KMS-11 (cell line): ENCODE data around the gene SMIM9.
"Not testable (repeated sequence)": the region's sequence is repeated elsewhere in the genome, so short reads cannot be mapped to it uniquely, and the experiment has no call there.

Source experiments
- H2AFZ ChIP-seq: fragments of 200-600 bp; sonication (generic); 2 replicates; pipeline ENCODE4 v1.6.1; 2016; ENCODE audit warnings: antibody characterized with exemption, mixed run types, low read depth
- H3K27ac ChIP-seq: fragments of 200-600 bp; sonication (generic); 2 replicates; pipeline ENCODE4 v1.6.1; 2016; ENCODE audit warnings: mild to moderate bottlenecking, mixed run types
- H3K27me3 ChIP-seq: fragments of 200-600 bp; sonication (generic); 2 replicates; pipeline ENCODE4 v1.6.1; 2017; ENCODE audit warnings: mild to moderate bottlenecking, low read depth, mixed run types, moderate library complexity; ENCODE audit not compliant: insufficient read depth
- H3K36me3 ChIP-seq: fragments of 200-600 bp; sonication (generic); 2 replicates; pipeline ENCODE4 v1.6.1; 2017; ENCODE audit warnings: mild to moderate bottlenecking, mixed run types; ENCODE audit not compliant: insufficient read depth
- H3K4me1 ChIP-seq: fragments of 200-600 bp; sonication (generic); 2 replicates; pipeline ENCODE4 v1.6.1; 2016; ENCODE audit warnings: mild to moderate bottlenecking, low read depth, mixed run types; ENCODE audit not compliant: poor library complexity, severe bottlenecking
- H3K4me2 ChIP-seq: fragments of 200-600 bp; sonication (generic); 2 replicates; pipeline ENCODE4 v1.7.0; 2016; ENCODE audit warnings: mild to moderate bottlenecking, mixed run types
- H3K4me3 ChIP-seq: fragments of 200-600 bp; sonication (generic); IDR thresholded peaks from 2 replicates; pipeline ENCODE4 v1.6.1; 2017; ENCODE audit warnings: low read depth, low read length, mixed read lengths; ENCODE audit not compliant: insufficient read depth
- H3K79me2 ChIP-seq: fragments of 200-600 bp; sonication (generic); 2 replicates; pipeline ENCODE4 v1.6.1; 2016; ENCODE audit warnings: low read depth, mixed run types; ENCODE audit not compliant: insufficient read depth
- H3K9ac ChIP-seq: fragments of 200-600 bp; sonication (generic); 2 replicates; pipeline ENCODE4 v1.6.1; 2016; ENCODE audit warnings: mild to moderate bottlenecking, mixed run types
- H4K20me1 ChIP-seq: fragments of 200-600 bp; sonication (generic); 2 replicates; pipeline ENCODE4 v1.6.1; 2016; ENCODE audit warnings: mild to moderate bottlenecking, mixed run types; ENCODE audit not compliant: insufficient read depth
- TF ChIP-seq, protein P1 (sequence below): fragments of 200-600 bp; sonication (generic); conservative IDR thresholded peaks from 2 replicates; pipeline ENCODE4 v1.6.1; 2017; ENCODE audit warnings: low read depth, mild to moderate bottlenecking, antibody characterized with exemption, low read length, moderate library complexity, mixed read lengths

Gene SMIM9

DNA sequence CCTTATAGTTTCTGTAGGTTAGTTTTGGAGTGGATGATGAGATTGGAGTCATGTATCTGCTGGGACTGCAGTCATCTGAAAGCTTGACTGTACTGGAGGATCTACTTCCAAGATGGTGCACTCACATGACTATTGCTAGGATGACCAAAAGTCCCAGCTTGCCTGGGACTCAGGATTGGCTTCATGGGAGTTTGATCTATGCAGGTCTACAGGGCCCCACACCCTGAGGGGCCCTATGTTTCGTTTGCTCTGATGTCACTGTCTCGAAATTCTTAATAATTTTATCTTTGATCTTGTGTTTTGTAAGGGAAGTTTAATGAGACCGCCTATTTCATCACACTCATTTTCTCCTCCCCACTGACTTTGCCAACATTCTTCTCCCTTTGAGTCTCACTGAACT lies at the start of gene SMIM9:
Gene SMIM9 (minus strand): TSS at position 101 of the 400 bp plus-strand sequence. CDS start 3,806 bp downstream, outside the sequence.
- no peaks in the 10 kb centered on the region for H3K27me3 ChIP-seq
- no peak within 1 kb of the TSS for H3K4me3 ChIP-seq
- no peak within 1 kb of the TSS for H3K9ac ChIP-seq
- no peaks in the 10 kb centered on the region for H4K20me1 ChIP-seq
- TF ChIP-seq, protein P1, sequence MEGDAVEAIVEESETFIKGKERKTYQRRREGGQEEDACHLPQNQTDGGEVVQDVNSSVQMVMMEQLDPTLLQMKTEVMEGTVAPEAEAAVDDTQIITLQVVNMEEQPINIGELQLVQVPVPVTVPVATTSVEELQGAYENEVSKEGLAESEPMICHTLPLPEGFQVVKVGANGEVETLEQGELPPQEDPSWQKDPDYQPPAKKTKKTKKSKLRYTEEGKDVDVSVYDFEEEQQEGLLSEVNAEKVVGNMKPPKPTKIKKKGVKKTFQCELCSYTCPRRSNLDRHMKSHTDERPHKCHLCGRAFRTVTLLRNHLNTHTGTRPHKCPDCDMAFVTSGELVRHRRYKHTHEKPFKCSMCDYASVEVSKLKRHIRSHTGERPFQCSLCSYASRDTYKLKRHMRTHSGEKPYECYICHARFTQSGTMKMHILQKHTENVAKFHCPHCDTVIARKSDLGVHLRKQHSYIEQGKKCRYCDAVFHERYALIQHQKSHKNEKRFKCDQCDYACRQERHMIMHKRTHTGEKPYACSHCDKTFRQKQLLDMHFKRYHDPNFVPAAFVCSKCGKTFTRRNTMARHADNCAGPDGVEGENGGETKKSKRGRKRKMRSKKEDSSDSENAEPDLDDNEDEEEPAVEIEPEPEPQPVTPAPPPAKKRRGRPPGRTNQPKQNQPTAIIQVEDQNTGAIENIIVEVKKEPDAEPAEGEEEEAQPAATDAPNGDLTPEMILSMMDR, result no peak
- no peak within 1 kb of the TSS for H2AFZ ChIP-seq
- H3K27ac ChIP-seq, result no peak within 1 kb of the TSS
- no peaks in the 10 kb centered on the region for H3K79me2 ChIP-seq
- no peak within 1 kb of the TSS for H3K4me2 ChIP-seq
- H3K4me1 ChIP-seq, result no peaks in the 10 kb centered on the region
- H3K36me3 ChIP-seq, result no peaks in the 10 kb centered on the region

DNA sequence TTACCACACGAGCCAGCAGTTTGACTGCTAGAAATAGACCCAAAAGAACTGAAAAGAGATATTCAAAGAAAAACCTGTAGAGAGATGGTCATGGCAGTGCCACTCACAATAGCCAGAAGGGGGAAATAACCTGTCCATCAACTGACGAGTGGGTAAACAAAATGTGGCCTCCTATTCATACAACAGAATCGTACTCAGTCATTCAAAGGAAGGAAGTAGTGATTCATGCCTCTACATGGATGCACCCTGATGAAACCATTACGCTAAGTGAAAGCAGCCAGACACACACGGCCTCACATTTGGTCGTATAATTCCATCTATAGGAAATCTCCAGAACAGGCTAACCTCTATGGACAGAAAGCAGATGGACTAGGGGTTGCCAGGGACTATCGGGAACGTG lies 49.6 kb upstream of the SMIM9 start:
- H3K9ac ChIP-seq, H3K4me3 ChIP-seq, H2AFZ ChIP-seq, H3K4me1 ChIP-seq, H3K36me3 ChIP-seq, H4K20me1 ChIP-seq, H3K4me2 ChIP-seq, H3K79me2 ChIP-seq, H3K27me3 ChIP-seq, H3K27ac ChIP-seq: not testable (repeated sequence)

DNA sequence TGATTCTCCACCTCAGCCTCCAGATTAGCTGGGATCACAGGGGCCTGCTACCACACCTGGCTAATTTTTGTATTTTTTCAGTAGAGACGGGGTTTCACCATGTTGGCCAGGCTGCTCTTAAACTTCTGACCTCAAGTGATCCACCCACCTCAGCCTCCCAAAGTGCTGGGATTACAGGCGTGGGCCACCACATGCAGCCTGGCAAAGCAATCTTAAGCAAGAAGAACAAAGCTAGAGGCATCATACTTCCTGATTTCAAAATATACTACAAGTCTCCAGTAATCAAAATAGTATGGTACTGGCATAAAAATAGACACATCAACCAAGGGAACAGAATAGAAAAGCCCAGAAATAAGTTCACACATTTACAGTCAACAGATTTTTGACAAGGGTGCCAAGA lies 38.9 kb upstream of the SMIM9 start:
- Histone ChIP-seq H3K27ac (no peak overlapping the region), H3K79me2 (no peaks in the 10 kb centered on the region), H3K4me1 (no peaks in the 10 kb centered on the region), H4K20me1 (no peaks in the 10 kb centered on the region), H3K27me3 (no peaks in the 10 kb centered on the region), H3K36me3 (no peaks in the 10 kb centered on the region), H3K9ac (no peak overlapping the region), H3K4me2 (no peak overlapping the region), H2AFZ (no peak overlapping the region), H3K4me3 (no peak overlapping the region)
- TF ChIP-seq, protein P1, result no peak

DNA sequence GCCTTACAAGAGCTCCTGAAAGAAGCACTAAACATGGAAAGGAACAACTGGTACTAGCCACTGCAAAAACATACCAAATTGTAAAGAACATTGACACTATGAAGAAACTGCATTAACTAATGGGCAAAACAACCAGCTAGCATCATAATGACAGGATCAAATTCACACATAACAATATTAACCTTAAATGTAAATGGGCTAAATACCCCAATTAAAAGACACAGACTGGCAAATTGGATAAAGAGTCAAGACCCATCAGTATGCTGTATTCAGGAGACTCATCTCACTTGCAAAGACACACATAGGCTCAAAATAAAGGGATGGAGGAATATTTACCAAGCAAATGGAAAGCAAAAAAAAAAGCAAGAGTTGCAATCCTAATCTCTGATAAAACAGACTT lies 34.1 kb upstream of the SMIM9 start:
- H2AFZ ChIP-seq, H3K9ac ChIP-seq, H3K4me1 ChIP-seq, H3K27me3 ChIP-seq, H4K20me1 ChIP-seq, H3K36me3 ChIP-seq, H3K79me2 ChIP-seq, H3K4me3 ChIP-seq, H3K4me2 ChIP-seq, H3K27ac ChIP-seq: not testable (repeated sequence)

DNA sequence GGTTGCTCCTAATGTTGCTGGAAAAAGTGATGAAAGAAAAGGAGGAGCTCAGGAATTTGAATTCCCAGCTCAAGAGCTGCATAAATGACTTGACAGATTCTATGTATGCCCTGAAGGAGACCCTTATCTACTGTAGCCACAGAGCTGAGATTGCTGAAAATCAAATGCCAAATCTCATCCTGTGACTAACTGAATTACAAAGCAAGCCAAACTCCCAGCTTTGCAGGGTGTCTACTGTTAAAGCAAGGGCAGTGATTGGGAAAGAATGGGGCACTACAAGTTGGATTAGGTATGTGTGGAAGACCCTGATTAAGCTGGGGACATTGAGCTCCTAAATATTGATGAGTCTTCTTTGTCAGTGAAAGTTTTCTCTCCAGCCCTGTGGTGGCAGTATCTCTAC lies 20.8 kb upstream of the SMIM9 start:
- Histone ChIP-seq H3K79me2 (no peaks in the 10 kb centered on the region), H3K4me1 (no peaks in the 10 kb centered on the region), H3K27me3 (no peaks in the 10 kb centered on the region), H4K20me1 (no peaks in the 10 kb centered on the region), H2AFZ (no peak overlapping the region), H3K27ac (no peak overlapping the region), H3K36me3 (no peaks in the 10 kb centered on the region), H3K4me2 (no peak overlapping the region), H3K9ac (no peak overlapping the region), H3K4me3 (no peak overlapping the region)
- TF ChIP-seq, protein P1, result no peak
